HepG2 (cell line): Measurements from ENCODE around the gene PSMC3IP. TPM values are rescaled to one million over a fixed set of nuclear protein-coding genes. Genes with fewer than 3 reads are reported as not detected.

Experiments
- CHCHD3 ChIP-seq: sonication (generic); formaldehyde crosslinking; IDR thresholded peaks from 2 replicates; pipeline ENCODE4 v1.8.0; 2022; ENCODE audit warnings: mild to moderate bottlenecking, missing genetic modification reagents, moderate library complexity
- CHD4 ChIP-seq: fragments of 200-600 bp; sonication (generic); IDR thresholded peaks from 2 replicates; pipeline ENCODE4 v1.7.0; 2017; ENCODE audit warnings: mild to moderate bottlenecking, low read length, borderline replicate concordance
- FOSL1 ChIP-seq: sonication (generic); formaldehyde crosslinking; IDR thresholded peaks from 2 replicates; pipeline ENCODE4 v1.9.0; 2021; ENCODE audit warnings: missing genetic modification reagents, borderline replicate concordance
- FOXA1 ChIP-seq, 2 experiments: fragments of 450-650 bp in 1 of 2; sonication (generic) in 1 of 2; formaldehyde crosslinking in 1 of 2; IDR thresholded peaks; 2 replicates each; pipeline versions ENCODE4 v1.4.0 to v1.6.1; 2016 to 2020; ENCODE audit warnings: missing genetic modification reagents in 1 of 2
- FOXJ3 ChIP-seq: sonication (generic); formaldehyde crosslinking; IDR thresholded peaks from 2 replicates; pipeline ENCODE4 v1.4.0; 2020; ENCODE audit warnings: missing genetic modification reagents, mild to moderate bottlenecking, borderline replicate concordance
- HIVEP1 ChIP-seq: sonication (generic); formaldehyde crosslinking; IDR thresholded peaks from 2 replicates; pipeline ENCODE4 v1.4.0; 2020; ENCODE audit warnings: mild to moderate bottlenecking, missing genetic modification reagents
- MIER2 ChIP-seq: IDR thresholded peaks from 2 replicates; pipeline ENCODE4 v1.6.1; 2016; ENCODE audit warnings: missing biosample characterization, missing genetic modification reagents
- MIER3 ChIP-seq: IDR thresholded peaks from 2 replicates; pipeline ENCODE4 v1.6.1; 2016; ENCODE audit warnings: missing compliant biosample characterization, borderline replicate concordance
- NFIC ChIP-seq: IDR thresholded peaks from 2 replicates; pipeline ENCODE4 v1.6.1; 2012; ENCODE audit warnings: mild to moderate bottlenecking, low read length, inconsistent platforms
- NR2F2 ChIP-seq: IDR thresholded peaks from 2 replicates; pipeline ENCODE4 v1.6.1; 2012; ENCODE audit warnings: low read depth, inconsistent platforms, borderline replicate concordance
- PPARG ChIP-seq: conservative IDR thresholded peaks from 2 replicates; pipeline ENCODE4 v1.6.1; 2016; ENCODE audit warnings: missing biosample characterization, missing genetic modification reagents
- PREB ChIP-seq: sonication (generic); formaldehyde crosslinking; IDR thresholded peaks from 2 replicates; pipeline ENCODE4 v1.4.0; 2020; ENCODE audit warnings: missing genetic modification reagents
- RBFOX2 ChIP-seq: fragments of 200-400 bp; formaldehyde crosslinking; IDR thresholded peaks from 2 replicates; pipeline ENCODE4 v1.6.1; 2017; ENCODE audit warnings: low read depth, mild to moderate bottlenecking, low read length
- SAP130 ChIP-seq: IDR thresholded peaks from 2 replicates; pipeline ENCODE4 v1.6.1; 2016; ENCODE audit warnings: low read depth
- SRY ChIP-seq: sonication (generic); formaldehyde crosslinking; IDR thresholded peaks from 2 replicates; pipeline ENCODE4 v1.8.0; 2022; ENCODE audit warnings: mild to moderate bottlenecking, missing genetic modification reagents
- TAF1 ChIP-seq: sonication (generic); formaldehyde crosslinking; IDR thresholded peaks from 2 replicates; pipeline ENCODE4 v1.4.0; 2020; ENCODE audit warnings: missing genetic modification reagents
- TBX2 ChIP-seq: sonication (generic); formaldehyde crosslinking; IDR thresholded peaks from 2 replicates; pipeline ENCODE4 v1.5.0; 2020; ENCODE audit warnings: missing genetic modification reagents, mild to moderate bottlenecking, borderline replicate concordance
- ZBTB39 ChIP-seq: sonication (generic); formaldehyde crosslinking; IDR thresholded peaks from 2 replicates; pipeline ENCODE4 v1.5.0; 2020; ENCODE audit warnings: missing genetic modification reagents
- ZNF143 ChIP-seq: sonication (generic); formaldehyde crosslinking; IDR thresholded peaks from 2 replicates; pipeline ENCODE4 v1.4.0; 2020; ENCODE audit warnings: missing genetic modification reagents
- ZNF205 ChIP-seq: IDR thresholded peaks from 2 replicates; pipeline ENCODE4 v1.6.1; 2018; ENCODE audit warnings: missing biosample characterization, missing genetic modification reagents
- ZNF274 ChIP-seq: sonication (generic); formaldehyde crosslinking; IDR thresholded peaks from 2 replicates; pipeline ENCODE4 v1.5.1; 2020; ENCODE audit warnings: mild to moderate bottlenecking, missing genetic modification reagents
- ZNF296 ChIP-seq: sonication (generic); formaldehyde crosslinking; conservative IDR thresholded peaks from 2 replicates; pipeline ENCODE4 v1.5.0; 2020; ENCODE audit warnings: mild to moderate bottlenecking, missing genetic modification reagents
- ZNF431 ChIP-seq: sonication (generic); formaldehyde crosslinking; IDR thresholded peaks from 2 replicates; pipeline ENCODE4 v1.9.0; 2022; ENCODE audit warnings: missing genetic modification reagents, low read depth, mild to moderate bottlenecking, borderline replicate concordance
- ZNF44 ChIP-seq: sonication (generic); formaldehyde crosslinking; IDR thresholded peaks from 2 replicates; pipeline ENCODE4 v1.5.1; 2020; ENCODE audit warnings: mild to moderate bottlenecking, missing genetic modification reagents
- ZNF503 ChIP-seq: sonication (generic); formaldehyde crosslinking; IDR thresholded peaks from 2 replicates; pipeline ENCODE4 v1.4.0; 2020; ENCODE audit warnings: missing genetic modification reagents
- ZNF740 ChIP-seq: sonication (generic); formaldehyde crosslinking; IDR thresholded peaks from 2 replicates; pipeline ENCODE4 v1.4.0; 2020; ENCODE audit warnings: missing genetic modification reagents
- ZZZ3 ChIP-seq: sonication (generic); formaldehyde crosslinking; IDR thresholded peaks from 2 replicates; pipeline ENCODE4 v1.4.0; 2020; ENCODE audit warnings: missing genetic modification reagents, mild to moderate bottlenecking, borderline replicate concordance
- polyA plus RNA-seq, 8 experiments: library from polyadenylated mRNA; depleted of rRNA in 3 of 8; stranded (reverse) in 7 of 8; unstranded in 1 of 8; fragments of >200 nt; fragmentation: Illumina TruSeq in 4 of 8; extraction: Trizol in 4 of 8; gene quantifications; 2 replicates each; pipeline versions ENCODE4 v1.2.1 to v1.2.3, GENCODE V29; 2011 to 2016; ENCODE audit warnings: low read depth in 4 of 8, missing spikeins in 1 of 8, mixed read lengths in 1 of 8; ENCODE audit not compliant: insufficient read depth in 1 of 8
- total RNA-seq, 5 experiments: library from RNA; depleted of rRNA; stranded (reverse); fragments of >200 nt; fragmentation: Illumina TruSeq; extraction: Trizol; gene quantifications; 2 replicates each; pipeline ENCODE4 v1.2.3, GENCODE V29; 2016; ENCODE audit warnings: low read depth in 1 of 5

The PSMC3IP gene
- total and polyA plus RNA-seq, 2 of the 13 experiments (the other 11 are each of a cell fraction or from before 2014, with no cell fraction given) = 6.5 to 22.4 TPM

- TF ChIP-seq ZNF44 (CRISPR knock-in tag) = peak; percentile 48; the same call in 1 of the 2 replicates
- no peak for TF ChIP-seq FOSL1
- TF ChIP-seq SRY (CRISPR knock-in tag) = peak; percentile 65
- 0 out of 2 replicates have a peak, but pooled peaks have one; percentile 37 for TF ChIP-seq MIER2 (CRISPR knock-in tag)
- TF ChIP-seq NFIC = no peak; the same call in 1 of the 2 replicates
- TF ChIP-seq ZBTB39 = no peak
- TF ChIP-seq NR2F2 = peak; percentile 86
- TF ChIP-seq PPARG (CRISPR knock-in tag) = peak; percentile 80; the same call in 1 of the 2 replicates
- TF ChIP-seq FOXJ3 (CRISPR knock-in tag) = peak; percentile 72; the same call in 1 of the 2 replicates
- TF ChIP-seq TAF1 = 0 out of 2 replicates have a peak, but pooled peaks have one; percentile 34
- peak; percentile 95 for TF ChIP-seq TBX2 (CRISPR knock-in tag)
- TF ChIP-seq HIVEP1 = no peak; the same call in 1 of the 2 replicates
- TF ChIP-seq ZZZ3 (CRISPR knock-in tag) = no peak
- TF ChIP-seq ZNF296 = no peak
- 0 out of 2 replicates have a peak, but pooled peaks have one; percentile 50 for TF ChIP-seq ZNF274 (CRISPR knock-in tag)
- TF ChIP-seq RBFOX2 = no peak
- no peak for TF ChIP-seq PREB (CRISPR knock-in tag)
- TF ChIP-seq ZNF205 (CRISPR knock-in tag) = peak; percentile 93
- no peak for TF ChIP-seq CHCHD3 (CRISPR knock-in tag)
- TF ChIP-seq ZNF431 = 0 out of 2 replicates have a peak, but pooled peaks have one; percentile 85
- TF ChIP-seq SAP130 = peak; percentile 96
- TF ChIP-seq ZNF503 = peak; percentile 83
- TF ChIP-seq MIER3 = peak; percentile 92
- TF ChIP-seq ZNF143 (CRISPR knock-in tag) = no peak
- peak; percentile 90; the same call in 1 of the 2 replicates for TF ChIP-seq CHD4
- TF ChIP-seq ZNF740 (CRISPR knock-in tag) = 0 out of 2 replicates have a peak, but pooled peaks have one; percentile 64
- TF ChIP-seq FOXA1 (IDR thresholded peaks at IDR 0.05) = peak; percentile 97
- peak; percentile 99 for TF ChIP-seq FOXA1 (CRISPR knock-in tag; IDR thresholded peaks at IDR 0.05)
Measured at GRCh38 chr17:42530952-42531454, 46.5 kb downstream of the PSMC3IP start (continued).
